ENCODE measurements around the gene CD1B.
"Not testable (repeated sequence)": the region's sequence is repeated elsewhere in the genome, so short reads cannot be mapped to it uniquely, and the experiment has no call there.

The CD1B gene

GRCh38 chr1:158331481-158332150, at the start of gene CD1B:
Gene CD1B, minus strand, starts transcription at chr1:158331531. Its CDS starts 108 bp downstream, at chr1:158331423.
- DNase-seq (ENCODE audit: extremely low read depth in 1 of 2, low read depth in 1 of 2) = no peak

DNA sequence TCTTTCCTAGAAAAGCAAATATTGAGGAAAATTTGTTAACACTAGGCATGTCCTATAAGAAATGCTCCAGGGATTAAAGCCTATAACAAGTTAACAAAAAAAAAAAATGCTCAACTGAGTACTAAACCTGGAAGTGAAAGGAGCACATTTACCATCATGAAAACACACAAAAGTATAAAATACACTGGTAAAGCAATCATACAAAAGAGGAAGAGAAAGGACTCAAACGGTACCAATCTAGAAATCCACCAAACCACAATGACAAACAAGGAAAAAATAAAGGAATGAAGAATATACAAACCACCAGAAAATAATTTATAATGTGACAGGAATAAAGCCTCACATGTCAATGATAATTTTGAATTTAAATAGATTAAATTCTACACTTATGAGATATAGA, 43.5 kb upstream of the CD1B start:
- no peak for DNase-seq (ENCODE audit: extremely low read depth in 1 of 2, low read depth in 1 of 2)

GRCh38 chr1:158374101-158374500, 42.8 kb upstream of the CD1B start:
- DNase-seq (ENCODE audit: extremely low read depth in 1 of 2, low read depth in 1 of 2) = not testable (repeated sequence)

GRCh38 chr1:158371188-158371953, 40.0 kb upstream of the CD1B start:
- DNase-seq (ENCODE audit: extremely low read depth in 1 of 2, low read depth in 1 of 2) = peak; percentile 33 to 40

DNA sequence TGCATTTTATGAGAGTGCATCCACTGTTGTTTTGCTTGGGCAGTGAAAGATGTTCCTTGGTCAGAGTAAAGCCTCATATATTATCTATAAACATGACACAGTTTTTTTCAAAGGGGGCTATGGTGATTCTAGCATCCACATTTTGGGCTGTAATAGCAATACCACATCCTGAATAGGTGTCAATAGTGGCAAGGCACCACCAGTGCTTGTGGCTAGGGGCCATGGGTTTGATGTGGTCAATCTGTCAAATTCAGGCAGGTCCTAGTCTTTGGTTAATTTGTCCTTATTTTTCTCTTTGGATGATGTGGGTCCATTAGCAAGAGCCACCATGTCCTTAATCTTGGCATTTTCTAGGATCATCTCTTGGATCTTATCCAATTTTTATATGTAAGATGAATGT, 35.5 kb upstream of the CD1B start:
- DNase-seq (ENCODE audit: extremely low read depth in 1 of 2, low read depth in 1 of 2) = no peak

DNA sequence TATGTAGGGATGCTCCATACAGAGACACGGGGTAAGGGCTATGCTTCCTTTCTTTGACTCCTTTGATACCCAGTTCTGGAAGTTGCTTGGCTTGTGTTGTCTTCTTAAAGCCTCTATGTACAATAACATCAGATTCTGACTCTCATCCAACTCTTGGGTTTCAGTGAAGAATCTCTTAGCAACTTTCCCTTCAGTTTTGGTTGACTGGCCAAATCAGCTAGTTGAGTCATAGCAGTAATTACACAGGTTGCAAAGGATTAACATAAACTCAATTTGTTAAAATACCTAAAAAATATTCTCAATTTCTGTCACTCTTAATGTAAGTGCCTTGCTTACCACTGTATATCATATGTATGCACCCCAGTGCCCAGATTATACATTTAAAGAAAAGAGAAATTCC, 31.6 kb upstream of the CD1B start:
- no peak for DNase-seq (ENCODE audit: extremely low read depth in 1 of 2, low read depth in 1 of 2)

DNA sequence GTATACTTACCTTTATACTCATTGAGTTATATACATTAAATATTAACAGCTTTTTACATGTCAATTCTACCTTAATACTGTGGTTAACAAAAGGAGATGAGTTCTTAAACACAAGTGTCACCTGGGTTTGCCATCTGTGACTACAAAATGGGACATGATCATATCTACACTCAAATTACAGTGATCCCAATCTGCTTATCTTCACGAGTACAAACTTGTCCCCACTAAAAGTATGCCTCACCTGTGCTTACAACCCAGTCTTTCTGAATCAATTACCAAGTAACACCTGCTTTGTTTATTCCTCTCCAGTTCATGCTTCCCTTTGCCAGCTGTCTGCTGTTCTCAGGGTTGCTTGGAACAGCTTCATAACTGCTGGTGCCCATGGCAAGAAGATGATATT, 31.2 kb upstream of the CD1B start:
- DNase-seq (ENCODE audit: extremely low read depth in 1 of 2, low read depth in 1 of 2) = no peak

- DNase-seq (ENCODE audit: extremely low read depth in 1 of 2, low read depth in 1 of 2) = no peak
These were observed 26.1 kb upstream of the CD1B start for GRCh38 chr1:158357441-158357840.

- DNase-seq (ENCODE audit: extremely low read depth in 1 of 2, low read depth in 1 of 2) = no peak
These were observed 25.3 kb upstream of the CD1B start for GRCh38 chr1:158356616-158357015.

DNA sequence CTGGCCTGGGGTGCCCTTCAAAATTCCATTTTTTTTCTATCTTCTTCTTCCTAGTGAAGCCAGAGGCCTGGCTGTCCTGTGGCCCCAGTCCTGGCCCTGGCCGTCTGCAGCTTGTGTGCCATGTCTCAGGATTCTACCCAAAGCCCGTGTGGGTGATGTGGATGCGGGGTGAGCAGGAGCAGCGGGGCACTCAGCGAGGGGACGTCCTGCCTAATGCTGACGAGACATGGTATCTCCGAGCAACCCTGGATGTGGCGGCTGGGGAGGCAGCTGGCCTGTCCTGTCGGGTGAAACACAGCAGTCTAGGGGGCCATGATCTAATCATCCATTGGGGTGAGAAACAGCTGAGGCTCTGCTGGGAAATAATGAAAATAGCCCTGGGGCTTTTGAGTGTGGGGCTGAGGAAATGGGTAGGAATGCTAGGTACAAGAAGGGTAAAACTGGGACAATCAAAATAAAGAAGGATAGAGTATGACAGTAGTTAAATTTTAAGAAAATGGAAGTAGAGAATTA, 24.5 kb upstream of the CD1B start:
- DNase-seq (ENCODE audit: extremely low read depth in 1 of 2, low read depth in 1 of 2) = no peak

DNA sequence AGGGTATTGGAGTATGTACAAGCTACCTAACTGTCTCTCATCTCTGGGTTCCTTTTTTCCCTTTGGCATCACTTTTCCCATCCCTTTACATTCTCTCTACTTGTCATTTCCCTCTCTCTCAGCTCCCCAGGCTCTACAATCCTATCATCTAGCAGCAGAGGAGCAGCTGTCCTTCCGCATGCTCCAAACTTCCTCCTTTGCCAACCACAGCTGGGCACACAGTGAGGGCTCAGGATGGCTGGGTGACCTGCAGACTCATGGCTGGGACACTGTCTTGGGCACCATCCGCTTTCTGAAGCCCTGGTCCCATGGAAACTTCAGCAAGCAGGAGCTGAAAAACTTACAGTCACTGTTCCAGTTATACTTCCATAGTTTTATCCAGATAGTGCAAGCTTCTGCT, 22.9 kb upstream of the CD1B start:
- no peak for DNase-seq (ENCODE audit: extremely low read depth in 1 of 2, low read depth in 1 of 2)

DNA sequence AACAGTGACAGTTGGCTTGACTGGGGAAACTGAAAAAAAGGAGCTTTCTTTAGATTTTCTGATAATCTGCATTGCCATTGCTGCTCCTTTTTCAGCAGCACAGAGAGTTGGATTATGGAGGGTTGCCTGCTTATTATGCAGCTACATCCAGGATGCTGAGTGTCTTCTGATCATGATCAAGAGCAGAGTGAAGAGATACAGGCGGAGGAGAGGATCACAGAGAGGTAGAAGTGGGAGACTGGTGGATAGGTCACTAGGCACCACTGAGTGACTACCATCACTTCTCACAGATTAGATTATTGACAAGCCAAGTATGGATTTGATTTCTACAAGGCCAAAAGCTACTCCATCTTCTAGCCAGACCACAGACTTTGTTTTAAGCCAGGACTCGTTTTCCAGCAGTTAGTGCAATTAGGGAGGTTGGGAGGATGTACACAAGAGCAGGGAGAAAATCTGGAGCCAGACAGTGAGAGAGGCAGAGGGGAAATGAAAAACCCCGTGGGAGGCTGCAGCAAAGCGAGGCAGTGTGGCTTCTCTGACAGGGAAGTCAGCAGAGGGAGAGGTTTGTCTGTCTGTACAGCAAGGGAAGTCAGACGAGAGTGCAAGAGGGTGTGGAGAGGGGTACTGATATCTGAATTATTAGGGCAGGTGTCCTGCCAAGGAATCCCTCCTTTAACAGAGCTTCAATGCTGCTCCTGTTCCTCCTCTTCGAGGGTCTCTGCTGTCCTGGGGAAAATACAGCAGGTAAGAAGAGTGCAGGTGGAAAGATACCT, 22.2 kb upstream of the CD1B start, which contains the start of gene CD1E:
TSS of gene CD1E (plus strand) at position 592 of the 773 bp plus-strand sequence. CDS start at position 687, 95 bp downstream.
- DNase-seq (ENCODE audit: extremely low read depth in 1 of 2, low read depth in 1 of 2) = no peak

- DNase-seq (ENCODE audit: extremely low read depth in 1 of 2, low read depth in 1 of 2) = not testable (repeated sequence)
These were observed 17.6 kb upstream of the CD1B start for GRCh38 chr1:158348946-158349345.

DNA sequence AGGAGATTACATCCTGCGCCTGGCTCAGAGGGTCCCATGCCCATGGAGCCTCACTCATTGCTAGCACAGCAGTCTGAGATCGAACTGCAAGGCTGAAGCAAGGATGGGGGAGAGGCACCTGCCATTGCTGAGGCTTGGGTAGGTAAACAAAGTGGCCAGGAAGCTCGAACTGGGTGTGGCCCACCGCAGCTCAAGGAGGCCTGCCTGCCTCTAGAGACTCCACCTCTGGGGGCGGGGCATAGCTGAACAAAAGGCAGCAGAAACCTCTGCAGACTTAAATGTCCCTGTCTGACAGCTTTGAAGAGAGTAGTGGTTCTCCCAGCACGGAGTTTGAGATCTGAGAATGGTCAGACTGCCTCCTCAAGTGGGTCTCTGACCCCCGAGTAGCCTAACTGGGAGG, 5.1 kb upstream of the CD1B start:
- not testable (repeated sequence) for DNase-seq (ENCODE audit: extremely low read depth in 1 of 2, low read depth in 1 of 2)

- no peak for DNase-seq (ENCODE audit: extremely low read depth in 1 of 2, low read depth in 1 of 2)
These were observed 3.8 kb upstream of the CD1B start for GRCh38 chr1:158335213-158335532.

DNA sequence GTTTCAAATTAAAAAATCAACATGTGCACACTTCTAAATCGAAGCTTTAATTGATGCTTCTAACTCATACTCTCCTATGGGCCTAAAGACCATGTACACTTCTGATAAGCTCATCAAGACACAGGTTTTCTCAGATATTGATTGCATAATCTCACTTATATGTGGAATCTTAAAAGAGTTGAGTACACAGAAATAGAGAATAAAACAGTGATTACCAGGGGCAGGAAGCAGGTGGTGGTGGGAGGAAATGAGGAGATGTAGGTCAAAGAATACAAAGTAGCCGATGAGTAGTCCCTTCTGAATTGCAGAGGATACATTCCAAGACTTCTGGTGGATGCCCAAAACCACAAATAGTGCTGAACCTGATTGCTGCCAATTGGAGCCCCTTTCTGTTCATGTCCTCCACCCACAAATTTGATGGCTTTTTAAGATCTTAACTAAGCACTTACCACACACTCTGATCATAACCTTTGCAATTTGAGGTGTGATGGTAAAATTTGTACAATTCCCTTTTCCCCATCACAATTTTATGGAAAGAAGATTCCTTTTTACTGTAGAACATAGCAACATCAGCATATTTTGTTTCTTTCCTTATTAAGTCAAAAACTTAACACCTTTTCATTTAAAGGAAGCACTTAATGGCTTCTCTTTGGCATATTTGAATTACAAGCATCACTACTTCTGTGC, 3.3 kb upstream of the CD1B start:
- no peak for DNase-seq (ENCODE audit: extremely low read depth in 1 of 2, low read depth in 1 of 2)

- no peak for DNase-seq (ENCODE audit: extremely low read depth in 1 of 2, low read depth in 1 of 2)
These were observed 2.2 kb upstream of the CD1B start for GRCh38 chr1:158333405-158334155.

- no peak for DNase-seq (ENCODE audit: extremely low read depth in 1 of 2, low read depth in 1 of 2)
These were observed 265 bp downstream of the CD1B start for GRCh38 chr1:158331106-158331425.

GRCh38 chr1:158330391-158331105, 783 bp downstream of the CD1B start:
- DNase-seq (ENCODE audit: extremely low read depth in 1 of 2, low read depth in 1 of 2) = no peak

DNA sequence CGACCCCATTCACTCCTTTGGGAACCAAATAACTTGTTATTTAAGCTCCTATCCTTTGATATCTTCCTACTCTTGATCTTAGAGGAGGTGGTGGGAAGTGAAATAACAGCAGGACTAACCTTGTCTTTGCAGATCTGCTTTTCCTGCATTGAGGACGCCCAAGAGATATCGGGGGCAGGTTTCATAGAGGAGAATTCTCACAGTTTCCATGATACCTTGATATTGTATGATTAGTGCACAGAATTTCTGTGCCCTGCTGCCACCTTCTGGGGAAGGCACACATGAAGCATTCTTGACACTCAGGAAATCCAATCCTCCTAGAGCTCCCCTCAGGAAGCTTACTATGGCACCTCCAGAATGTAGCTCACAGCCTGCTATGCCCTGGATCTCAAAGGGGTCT, 1.6 kb downstream of the CD1B start:
- no peak for DNase-seq (ENCODE audit: extremely low read depth in 1 of 2, low read depth in 1 of 2)

Data from stimulated activated CD8-positive, alpha-beta memory T cell treated with anti-CD3 and anti-CD28 coated beads, Interleukin-7, amount 100 ng/mL, for 48 hours (primary cell).